ENCODE results near the gene TYK2. TPM values are rescaled to one million over a fixed set of nuclear protein-coding genes. Genes with fewer than 3 reads are reported as not detected.
A peak's percentile ranks its signal among the peaks of the same experiment; 100 is the strongest.

Gene TYK2
- total and polyA plus RNA-seq, 9 of the 15 experiments (the other 6 are each of a cell fraction or from before 2014, with no cell fraction given), result 15.0 to 182 (median 85.9) TPM

- peak; percentile 96 for TF ChIP-seq TAF1 (IDR thresholded peaks at IDR 0.05; ENCODE audit: control insufficient read depth, extremely low read depth, insufficient read depth, low read length, severe bottlenecking)
- TF ChIP-seq ZBTB34 (CRISPR knock-in tag; IDR thresholded peaks at IDR 0.05), result no peak
- no peak for TF ChIP-seq HDAC6 (IDR thresholded peaks at IDR 0.05; ENCODE audit: low read depth, low read length)
- TF ChIP-seq PTTG1 (tag; IDR thresholded peaks at IDR 0.05; ENCODE audit: low read depth), result no peak
- TF ChIP-seq DACH1 (IDR thresholded peaks at IDR 0.05; ENCODE audit: partially characterized antibody), result no peak
- TF ChIP-seq, protein P1, sequence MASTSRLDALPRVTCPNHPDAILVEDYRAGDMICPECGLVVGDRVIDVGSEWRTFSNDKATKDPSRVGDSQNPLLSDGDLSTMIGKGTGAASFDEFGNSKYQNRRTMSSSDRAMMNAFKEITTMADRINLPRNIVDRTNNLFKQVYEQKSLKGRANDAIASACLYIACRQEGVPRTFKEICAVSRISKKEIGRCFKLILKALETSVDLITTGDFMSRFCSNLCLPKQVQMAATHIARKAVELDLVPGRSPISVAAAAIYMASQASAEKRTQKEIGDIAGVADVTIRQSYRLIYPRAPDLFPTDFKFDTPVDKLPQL (IDR thresholded peaks at IDR 0.05; ENCODE audit: extremely low read depth, insufficient read length), result no peak
- TF ChIP-seq SNIP1 (IDR thresholded peaks at IDR 0.05; ENCODE audit: low read depth), result no peak
- peak; percentile 46; the same call in 1 of the 2 replicates for TF ChIP-seq ATF4 (CRISPR knock-in tag; IDR thresholded peaks at IDR 0.05)
- TF ChIP-seq, protein P2, sequence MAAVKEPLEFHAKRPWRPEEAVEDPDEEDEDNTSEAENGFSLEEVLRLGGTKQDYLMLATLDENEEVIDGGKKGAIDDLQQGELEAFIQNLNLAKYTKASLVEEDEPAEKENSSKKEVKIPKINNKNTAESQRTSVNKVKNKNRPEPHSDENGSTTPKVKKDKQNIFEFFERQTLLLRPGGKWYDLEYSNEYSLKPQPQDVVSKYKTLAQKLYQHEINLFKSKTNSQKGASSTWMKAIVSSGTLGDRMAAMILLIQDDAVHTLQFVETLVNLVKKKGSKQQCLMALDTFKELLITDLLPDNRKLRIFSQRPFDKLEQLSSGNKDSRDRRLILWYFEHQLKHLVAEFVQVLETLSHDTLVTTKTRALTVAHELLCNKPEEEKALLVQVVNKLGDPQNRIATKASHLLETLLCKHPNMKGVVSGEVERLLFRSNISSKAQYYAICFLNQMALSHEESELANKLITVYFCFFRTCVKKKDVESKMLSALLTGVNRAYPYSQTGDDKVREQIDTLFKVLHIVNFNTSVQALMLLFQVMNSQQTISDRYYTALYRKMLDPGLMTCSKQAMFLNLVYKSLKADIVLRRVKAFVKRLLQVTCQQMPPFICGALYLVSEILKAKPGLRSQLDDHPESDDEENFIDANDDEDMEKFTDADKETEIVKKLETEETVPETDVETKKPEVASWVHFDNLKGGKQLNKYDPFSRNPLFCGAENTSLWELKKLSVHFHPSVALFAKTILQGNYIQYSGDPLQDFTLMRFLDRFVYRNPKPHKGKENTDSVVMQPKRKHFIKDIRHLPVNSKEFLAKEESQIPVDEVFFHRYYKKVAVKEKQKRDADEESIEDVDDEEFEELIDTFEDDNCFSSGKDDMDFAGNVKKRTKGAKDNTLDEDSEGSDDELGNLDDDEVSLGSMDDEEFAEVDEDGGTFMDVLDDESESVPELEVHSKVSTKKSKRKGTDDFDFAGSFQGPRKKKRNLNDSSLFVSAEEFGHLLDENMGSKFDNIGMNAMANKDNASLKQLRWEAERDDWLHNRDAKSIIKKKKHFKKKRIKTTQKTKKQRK (IDR thresholded peaks at IDR 0.05; ENCODE audit: borderline replicate concordance, low read depth, low read length), result no peak
- TF ChIP-seq ZNF347 (CRISPR knock-in tag; IDR thresholded peaks at IDR 0.05; ENCODE audit: low read depth), result no peak
- peak; percentile 29 for TF ChIP-seq MEIS2 (IDR thresholded peaks at IDR 0.05; ENCODE audit: partially characterized antibody)
These were observed 47.2 kb downstream of the TYK2 start, which contains the start of gene RAVER1 (continued) for GRCh38 chr19:10332965-10333757.

Data from K562 (cell line).